K562 (cell line): ENCODE measurements around the gene SH3PXD2B. TPM values are rescaled to one million over a fixed set of nuclear protein-coding genes. Genes with fewer than 3 reads are reported as not detected.
A peak's percentile ranks its signal among the peaks of the same experiment; 100 is the strongest.

Experiments
- BRCA1 ChIP-seq, 2 experiments: fragments of 450-650 bp in 1 of 2; sonication (generic) in 1 of 2; formaldehyde crosslinking in 1 of 2; IDR thresholded peaks; 2 replicates each; pipeline versions ENCODE4 v1.5.0 to v1.6.1; 2017 to 2020; ENCODE audit warnings: mild to moderate bottlenecking in 1 of 2, missing genetic modification reagents in 1 of 2
- BRF1 ChIP-seq: IDR thresholded peaks from 3 replicates; pipeline ENCODE4 v1.6.1; 2011; ENCODE audit warnings: borderline replicate concordance, mild to moderate bottlenecking; ENCODE audit not compliant: insufficient read length; ENCODE audit errors: extremely low read depth
- CBFB ChIP-seq: sonication (generic); formaldehyde crosslinking; IDR thresholded peaks from 2 replicates; pipeline ENCODE4 v1.4.0; 2020; ENCODE audit warnings: mild to moderate bottlenecking, missing genetic modification reagents
- MECOM ChIP-seq: fragments of 250-450 bp; sonication (Bioruptor Pico); IDR thresholded peaks from 2 replicates; pipeline ENCODE4 v1.8.0; 2022; ENCODE audit warnings: inconsistent platforms
- ZBTB7A ChIP-seq: IDR thresholded peaks from 2 replicates; pipeline ENCODE4 v1.6.1; 2011; ENCODE audit warnings: low read depth, mild to moderate bottlenecking, low read length, moderate library complexity, borderline replicate concordance; ENCODE audit not compliant: control insufficient read depth
- ZKSCAN8 ChIP-seq: fragments of 200-800 bp; sonication (Bioruptor generic); IDR thresholded peaks from 2 replicates; pipeline ENCODE4 v1.6.1; 2016; ENCODE audit warnings: missing genetic modification characterization, missing compliant biosample characterization
- ZNF133 ChIP-seq: fragments of 250-450 bp; sonication (Bioruptor Pico); IDR thresholded peaks from 2 replicates; pipeline ENCODE4 v1.4.0; 2020; ENCODE audit warnings: mild to moderate bottlenecking
- ZNF197 ChIP-seq: fragments of 200-800 bp; sonication (Bioruptor generic); IDR thresholded peaks from 2 replicates; pipeline ENCODE4 v1.6.1; 2016; ENCODE audit warnings: low read depth, missing genetic modification characterization, missing compliant biosample characterization
- ZNF384 ChIP-seq: IDR thresholded peaks from 2 replicates; pipeline ENCODE4 v1.6.1; 2012; ENCODE audit warnings: low read depth, low read length, improper control_type of control experiment
- ZNF668 ChIP-seq: fragments of 250-450 bp; sonication (Bioruptor Pico); IDR thresholded peaks from 2 replicates; pipeline ENCODE4 v1.8.0; 2022; ENCODE audit warnings: mild to moderate bottlenecking, inconsistent platforms
- ZNF830 ChIP-seq: fragments of 250-450 bp; sonication (Bioruptor Pico); IDR thresholded peaks from 2 replicates; pipeline ENCODE4 v1.5.0; 2021; ENCODE audit warnings: mild to moderate bottlenecking
- polyA plus RNA-seq, 8 experiments: library from polyadenylated mRNA; depleted of rRNA in 4 of 8; stranded (reverse) in 5 of 8; unstranded in 3 of 8; fragments of >200 nt; fragmentation: Nextera tagmentation in 2 of 8; fragmentation: Illumina TruSeq in 1 of 8; extraction: Ambion mirVana in 2 of 8; extraction: Trizol in 1 of 8; gene quantifications; 2 replicates each; pipeline versions ENCODE4 v1.2.1 to v1.2.3, GENCODE V29; 2011 to 2014; ENCODE audit warnings: inconsistent platforms in 1 of 8, missing spikeins in 1 of 8
- total RNA-seq, 7 experiments: library from RNA; depleted of rRNA in 6 of 7; stranded (reverse); fragments of >200 nt in 6 of 7; fragmentation: Illumina TruSeq in 2 of 7; extraction: Trizol in 2 of 7; gene quantifications; 2 replicates each; pipeline versions ENCODE4 v1.2.1 to v1.2.3, GENCODE V29; 2011 to 2021; ENCODE audit warnings: low replicate concordance in 1 of 7
- TF ChIP-seq, protein P1 (sequence below): fragments of 250-450 bp; sonication (Bioruptor Pico); IDR thresholded peaks from 2 replicates; pipeline ENCODE4 v1.8.0; 2022; ENCODE audit warnings: moderate library complexity, mild to moderate bottlenecking, inconsistent platforms
- TF ChIP-seq, protein P2 (sequence below): fragments of 450-650 bp; IDR thresholded peaks from 2 replicates; pipeline ENCODE4 v1.6.1; 2016; ENCODE audit warnings: mild to moderate bottlenecking, moderate library complexity
- TF ChIP-seq, protein P3 (sequence below): fragments of 250-450 bp; sonication (Bioruptor Pico); IDR thresholded peaks from 2 replicates; pipeline ENCODE4 v1.8.0; 2021; ENCODE audit warnings: moderate library complexity, mild to moderate bottlenecking, inconsistent platforms

The SH3PXD2B gene
- total and polyA plus RNA-seq, 9 of the 15 experiments (the other 6 are each of a cell fraction or from before 2014, with no cell fraction given) = 0.04 to 0.66 (median 0.19) TPM

DNA sequence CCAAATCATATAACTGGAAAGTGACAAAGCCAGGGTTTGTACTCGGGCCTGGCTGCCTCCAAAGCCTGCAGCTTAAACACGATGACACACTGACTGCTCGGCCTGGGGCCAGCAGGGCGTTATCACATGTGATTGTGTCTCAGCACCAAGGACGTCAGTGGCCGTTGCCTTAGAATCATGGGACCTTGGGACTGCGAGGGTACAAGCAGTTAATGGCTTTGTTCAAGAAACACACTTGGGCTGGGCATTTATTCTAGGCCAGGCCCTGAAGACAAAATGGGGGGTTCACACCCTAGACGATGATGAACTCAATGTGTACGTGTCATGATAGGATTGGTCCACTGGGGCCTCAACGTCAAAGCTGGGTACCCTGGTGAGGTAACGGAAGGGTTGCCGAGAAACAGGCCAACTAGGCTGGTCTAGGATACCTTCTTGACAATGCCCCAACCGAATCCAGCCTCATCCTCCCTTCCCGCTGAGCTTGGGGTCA is 13.0 kb downstream of the SH3PXD2B start (continued):
- peak; percentile 69; the same call in 1 of the 2 replicates for TF ChIP-seq ZNF197 (CRISPR knock-in tag)
- no peak for TF ChIP-seq BRCA1 (IDR thresholded peaks at IDR 0.05)
- TF ChIP-seq BRCA1 (CRISPR knock-in tag; IDR thresholded peaks at IDR 0.05) = no peak
- TF ChIP-seq, protein P1, sequence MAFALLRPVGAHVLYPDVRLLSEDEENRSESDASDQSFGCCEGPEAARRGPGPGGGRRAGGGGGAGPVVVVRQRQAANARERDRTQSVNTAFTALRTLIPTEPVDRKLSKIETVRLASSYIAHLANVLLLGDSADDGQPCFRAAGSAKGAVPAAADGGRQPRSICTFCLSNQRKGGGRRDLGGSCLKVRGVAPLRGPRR (CRISPR knock-in tag) = no peak
- TF ChIP-seq, protein P2, sequence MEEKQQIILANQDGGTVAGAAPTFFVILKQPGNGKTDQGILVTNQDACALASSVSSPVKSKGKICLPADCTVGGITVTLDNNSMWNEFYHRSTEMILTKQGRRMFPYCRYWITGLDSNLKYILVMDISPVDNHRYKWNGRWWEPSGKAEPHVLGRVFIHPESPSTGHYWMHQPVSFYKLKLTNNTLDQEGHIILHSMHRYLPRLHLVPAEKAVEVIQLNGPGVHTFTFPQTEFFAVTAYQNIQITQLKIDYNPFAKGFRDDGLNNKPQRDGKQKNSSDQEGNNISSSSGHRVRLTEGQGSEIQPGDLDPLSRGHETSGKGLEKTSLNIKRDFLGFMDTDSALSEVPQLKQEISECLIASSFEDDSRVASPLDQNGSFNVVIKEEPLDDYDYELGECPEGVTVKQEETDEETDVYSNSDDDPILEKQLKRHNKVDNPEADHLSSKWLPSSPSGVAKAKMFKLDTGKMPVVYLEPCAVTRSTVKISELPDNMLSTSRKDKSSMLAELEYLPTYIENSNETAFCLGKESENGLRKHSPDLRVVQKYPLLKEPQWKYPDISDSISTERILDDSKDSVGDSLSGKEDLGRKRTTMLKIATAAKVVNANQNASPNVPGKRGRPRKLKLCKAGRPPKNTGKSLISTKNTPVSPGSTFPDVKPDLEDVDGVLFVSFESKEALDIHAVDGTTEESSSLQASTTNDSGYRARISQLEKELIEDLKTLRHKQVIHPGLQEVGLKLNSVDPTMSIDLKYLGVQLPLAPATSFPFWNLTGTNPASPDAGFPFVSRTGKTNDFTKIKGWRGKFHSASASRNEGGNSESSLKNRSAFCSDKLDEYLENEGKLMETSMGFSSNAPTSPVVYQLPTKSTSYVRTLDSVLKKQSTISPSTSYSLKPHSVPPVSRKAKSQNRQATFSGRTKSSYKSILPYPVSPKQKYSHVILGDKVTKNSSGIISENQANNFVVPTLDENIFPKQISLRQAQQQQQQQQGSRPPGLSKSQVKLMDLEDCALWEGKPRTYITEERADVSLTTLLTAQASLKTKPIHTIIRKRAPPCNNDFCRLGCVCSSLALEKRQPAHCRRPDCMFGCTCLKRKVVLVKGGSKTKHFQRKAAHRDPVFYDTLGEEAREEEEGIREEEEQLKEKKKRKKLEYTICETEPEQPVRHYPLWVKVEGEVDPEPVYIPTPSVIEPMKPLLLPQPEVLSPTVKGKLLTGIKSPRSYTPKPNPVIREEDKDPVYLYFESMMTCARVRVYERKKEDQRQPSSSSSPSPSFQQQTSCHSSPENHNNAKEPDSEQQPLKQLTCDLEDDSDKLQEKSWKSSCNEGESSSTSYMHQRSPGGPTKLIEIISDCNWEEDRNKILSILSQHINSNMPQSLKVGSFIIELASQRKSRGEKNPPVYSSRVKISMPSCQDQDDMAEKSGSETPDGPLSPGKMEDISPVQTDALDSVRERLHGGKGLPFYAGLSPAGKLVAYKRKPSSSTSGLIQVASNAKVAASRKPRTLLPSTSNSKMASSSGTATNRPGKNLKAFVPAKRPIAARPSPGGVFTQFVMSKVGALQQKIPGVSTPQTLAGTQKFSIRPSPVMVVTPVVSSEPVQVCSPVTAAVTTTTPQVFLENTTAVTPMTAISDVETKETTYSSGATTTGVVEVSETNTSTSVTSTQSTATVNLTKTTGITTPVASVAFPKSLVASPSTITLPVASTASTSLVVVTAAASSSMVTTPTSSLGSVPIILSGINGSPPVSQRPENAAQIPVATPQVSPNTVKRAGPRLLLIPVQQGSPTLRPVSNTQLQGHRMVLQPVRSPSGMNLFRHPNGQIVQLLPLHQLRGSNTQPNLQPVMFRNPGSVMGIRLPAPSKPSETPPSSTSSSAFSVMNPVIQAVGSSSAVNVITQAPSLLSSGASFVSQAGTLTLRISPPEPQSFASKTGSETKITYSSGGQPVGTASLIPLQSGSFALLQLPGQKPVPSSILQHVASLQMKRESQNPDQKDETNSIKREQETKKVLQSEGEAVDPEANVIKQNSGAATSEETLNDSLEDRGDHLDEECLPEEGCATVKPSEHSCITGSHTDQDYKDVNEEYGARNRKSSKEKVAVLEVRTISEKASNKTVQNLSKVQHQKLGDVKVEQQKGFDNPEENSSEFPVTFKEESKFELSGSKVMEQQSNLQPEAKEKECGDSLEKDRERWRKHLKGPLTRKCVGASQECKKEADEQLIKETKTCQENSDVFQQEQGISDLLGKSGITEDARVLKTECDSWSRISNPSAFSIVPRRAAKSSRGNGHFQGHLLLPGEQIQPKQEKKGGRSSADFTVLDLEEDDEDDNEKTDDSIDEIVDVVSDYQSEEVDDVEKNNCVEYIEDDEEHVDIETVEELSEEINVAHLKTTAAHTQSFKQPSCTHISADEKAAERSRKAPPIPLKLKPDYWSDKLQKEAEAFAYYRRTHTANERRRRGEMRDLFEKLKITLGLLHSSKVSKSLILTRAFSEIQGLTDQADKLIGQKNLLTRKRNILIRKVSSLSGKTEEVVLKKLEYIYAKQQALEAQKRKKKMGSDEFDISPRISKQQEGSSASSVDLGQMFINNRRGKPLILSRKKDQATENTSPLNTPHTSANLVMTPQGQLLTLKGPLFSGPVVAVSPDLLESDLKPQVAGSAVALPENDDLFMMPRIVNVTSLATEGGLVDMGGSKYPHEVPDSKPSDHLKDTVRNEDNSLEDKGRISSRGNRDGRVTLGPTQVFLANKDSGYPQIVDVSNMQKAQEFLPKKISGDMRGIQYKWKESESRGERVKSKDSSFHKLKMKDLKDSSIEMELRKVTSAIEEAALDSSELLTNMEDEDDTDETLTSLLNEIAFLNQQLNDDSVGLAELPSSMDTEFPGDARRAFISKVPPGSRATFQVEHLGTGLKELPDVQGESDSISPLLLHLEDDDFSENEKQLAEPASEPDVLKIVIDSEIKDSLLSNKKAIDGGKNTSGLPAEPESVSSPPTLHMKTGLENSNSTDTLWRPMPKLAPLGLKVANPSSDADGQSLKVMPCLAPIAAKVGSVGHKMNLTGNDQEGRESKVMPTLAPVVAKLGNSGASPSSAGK = peak; percentile 92
- TF ChIP-seq CBFB = no peak
- peak; percentile 76; the same call in 1 of the 2 replicates for TF ChIP-seq ZKSCAN8 (CRISPR knock-in tag)
- TF ChIP-seq, protein P3, sequence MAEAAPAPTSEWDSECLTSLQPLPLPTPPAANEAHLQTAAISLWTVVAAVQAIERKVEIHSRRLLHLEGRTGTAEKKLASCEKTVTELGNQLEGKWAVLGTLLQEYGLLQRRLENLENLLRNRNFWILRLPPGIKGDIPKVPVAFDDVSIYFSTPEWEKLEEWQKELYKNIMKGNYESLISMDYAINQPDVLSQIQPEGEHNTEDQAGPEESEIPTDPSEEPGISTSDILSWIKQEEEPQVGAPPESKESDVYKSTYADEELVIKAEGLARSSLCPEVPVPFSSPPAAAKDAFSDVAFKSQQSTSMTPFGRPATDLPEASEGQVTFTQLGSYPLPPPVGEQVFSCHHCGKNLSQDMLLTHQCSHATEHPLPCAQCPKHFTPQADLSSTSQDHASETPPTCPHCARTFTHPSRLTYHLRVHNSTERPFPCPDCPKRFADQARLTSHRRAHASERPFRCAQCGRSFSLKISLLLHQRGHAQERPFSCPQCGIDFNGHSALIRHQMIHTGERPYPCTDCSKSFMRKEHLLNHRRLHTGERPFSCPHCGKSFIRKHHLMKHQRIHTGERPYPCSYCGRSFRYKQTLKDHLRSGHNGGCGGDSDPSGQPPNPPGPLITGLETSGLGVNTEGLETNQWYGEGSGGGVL (CRISPR knock-in tag) = no peak
- TF ChIP-seq ZNF133 (CRISPR knock-in tag) = no peak
- no peak for TF ChIP-seq ZNF830 (CRISPR knock-in tag)
- no peak for TF ChIP-seq BRF1
- no peak for TF ChIP-seq ZBTB7A
- TF ChIP-seq MECOM = no peak
- TF ChIP-seq ZNF384 = no peak
- TF ChIP-seq ZNF668 (CRISPR knock-in tag) = no peak
